Aorta (tissue), 5 donors: ENCODE results near the gene C5AR2. TPM values are rescaled to one million over a fixed set of nuclear protein-coding genes. Genes with fewer than 3 reads are reported as not detected.
A peak's percentile ranks its signal among the peaks of the same experiment; 100 is the strongest.

Source experiments
- ATAC-seq: fragments of 200-7000 bp; cut with Tn5 transposase; one replicate; pipeline ENCODE4 v1.9.1; 2022; ENCODE audit warnings: moderate library complexity; ENCODE audit not compliant: low FRiP score
- DNase-seq, 2 donors: peaks; one replicate each; pipeline ENCODE4 v3.0.0-alpha.2; 2020
- H3K27ac ChIP-seq, 2 donors: one replicate each; pipeline ENCODE4 v1.5.1; 2013; ENCODE audit warnings: low read length in 2 of 2, mild to moderate bottlenecking in 2 of 2, moderate library complexity in 2 of 2, control low read depth in 1 of 2, inconsistent platforms in 1 of 2, low read depth in 1 of 2
- H3K27me3 ChIP-seq, 2 donors: one replicate each; pipeline ENCODE4 v1.6.1; 2013; ENCODE audit warnings: control low read depth in 1 of 2, low read length in 1 of 2, mild to moderate bottlenecking in 1 of 2, moderate library complexity in 1 of 2; ENCODE audit not compliant: insufficient read depth in 2 of 2, control insufficient read depth in 1 of 2
- H3K36me3 ChIP-seq, 2 donors: one replicate each; pipeline ENCODE4 v1.6.1; 2013; ENCODE audit warnings: control low read depth in 1 of 2, low read length in 1 of 2, mild to moderate bottlenecking in 1 of 2; ENCODE audit not compliant: insufficient read depth in 2 of 2, control insufficient read depth in 1 of 2
- H3K4me1 ChIP-seq, 2 donors: one replicate each; pipeline ENCODE4 v1.6.1; 2013; ENCODE audit warnings: low read length in 2 of 2, control low read depth in 1 of 2, mild to moderate bottlenecking in 1 of 2, moderate library complexity in 1 of 2; ENCODE audit not compliant: insufficient read depth in 2 of 2, control insufficient read depth in 1 of 2
- H3K4me3 ChIP-seq, 2 donors: one replicate each; pipeline ENCODE4 v1.5.1; 2013; ENCODE audit warnings: low read length in 2 of 2, control low read depth in 1 of 2, mild to moderate bottlenecking in 1 of 2
- H3K9me3 ChIP-seq: one replicate; pipeline ENCODE4 v1.6.1; 2013; ENCODE audit warnings: mild to moderate bottlenecking, low read length; ENCODE audit not compliant: control insufficient read depth
- WGBS, 2 donors: extraction: QIAGEN DNeasy Blood & Tissue Kit; methylation state at CpG; one replicate each; pipeline ENCODE4 v1.1.7; 2013; 5-methylcytosine and 5-hydroxymethylcytosine counted together
- intact Hi-C, 2 donors: fragments of 100-400 bp; cut with DNase I; formaldehyde crosslinking; loops; one replicate each; pipeline versions ENCODE4 v1.14.2 to v1.15.0; 2022
- polyA plus RNA-seq, 2 donors: library from polyadenylated mRNA; stranded (reverse); fragments of 200-250 nt; gene quantifications; one replicate each; pipeline ENCODE4 v1.2.3, GENCODE V29; 2013
- total RNA-seq, 2 donors: library from RNA; stranded (reverse); fragmentation: NEBNext Ultra II Directional; extraction: Animal tissue kit (Norgen Biotek cat#: 25700); gene quantifications; one replicate each; pipeline ENCODE4 v1.2.1, GENCODE V29; 2021
- donor health status: healthy with polysubstance abuse.
- donor health status: Bipolar disorder and iron deficiency.
- donor health status: DM: no; HTN: no; CAD: no.
- donor health status: DM: no; HTN: no; CAD: no.
- donor health status: DM: yes; HTN: yes; CAD: no.

Gene C5AR2
- total and polyA plus RNA-seq, 4 donors = 0.20 to 13.6 (median 4.2) TPM

DNA sequence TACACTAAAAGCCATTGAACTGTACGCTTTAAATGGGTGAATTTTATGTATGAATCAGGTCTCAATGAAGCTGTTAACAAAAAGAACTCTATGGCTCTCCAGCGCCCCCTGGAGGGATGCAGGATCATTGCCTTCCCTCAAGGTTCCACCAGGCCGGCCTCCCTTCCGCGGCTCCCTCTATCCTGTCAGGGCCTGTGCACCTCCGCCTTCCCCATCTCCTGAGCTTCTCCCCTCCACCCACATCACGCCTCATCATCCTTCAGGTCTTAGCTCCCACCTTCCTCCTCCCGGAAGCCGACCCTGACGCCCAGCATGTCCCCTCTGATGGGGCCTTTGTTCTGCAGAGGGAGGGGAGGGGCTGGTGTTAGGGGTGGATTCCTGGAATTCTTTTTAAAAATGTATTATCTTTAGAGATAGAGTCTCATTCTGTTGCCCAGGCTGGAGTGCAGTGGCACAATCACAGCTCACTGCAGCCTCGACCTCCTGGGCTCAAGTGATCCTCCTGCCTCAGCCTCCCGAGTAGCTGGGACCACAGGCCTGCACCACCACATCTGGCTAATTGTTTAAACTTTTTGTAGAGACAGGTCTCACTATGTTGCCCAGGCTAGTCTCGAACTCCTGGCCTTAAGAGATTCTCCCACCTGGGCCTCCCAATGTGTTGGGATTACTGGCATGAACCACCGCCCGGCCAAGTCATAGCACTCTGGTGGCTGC, 59.7 kb downstream of the C5AR2 start:
- no peaks in the 10 kb centered on the region for H3K27me3 ChIP-seq
- peak; percentile 76 for ATAC-seq

More for the DNA sequence above, 59.7 kb downstream of the C5AR2 start:
- Histone ChIP-seq H3K36me3 (no peaks in the 10 kb centered on the region), H3K4me1 (no peaks in the 10 kb centered on the region), H3K27ac (no peak overlapping the region), H3K9me3 (no peaks in the 10 kb centered on the region), H3K4me3 (no peak overlapping the region)
- intact Hi-C loops = loop anchor here (2.0 to 5.0 kb wide), 2 partner anchors 94 to 95 kb away; no protein-coding TSS in a partner anchor
- DNase-seq = peak; percentile 87 to 95
- 38% methylated on average over 15 of the region's 15 CpGs for WGBS, 2 donors

Other genes with a start within 250 kb of the C5AR2 start
- gene ZC3H4, start 218.4 kb upstream of the C5AR2 start, total RNA-seq = 10 to 100 TPM; 33.9 to 34.6 TPM
- 10 to 100 TPM in 1 of 2 donors, 1 to 10 TPM in 1; 5.7 to 10.4 TPM for gene ZC3H4, start 218.4 kb upstream of the C5AR2 start, polyA plus RNA-seq
- 10 to 100 TPM; 44.5 to 64.9 TPM for gene SAE1, start 201.3 kb upstream of the C5AR2 start, total RNA-seq
- 10 to 100 TPM; 49.5 to 59.0 TPM for gene SAE1, start 201.3 kb upstream of the C5AR2 start, polyA plus RNA-seq
- 1 to 10 TPM; 8.0 to 8.6 TPM for gene BBC3, start 101.0 kb upstream of the C5AR2 start, total RNA-seq
- 1 to 10 TPM; 6.1 TPM for gene BBC3, start 101.0 kb upstream of the C5AR2 start, polyA plus RNA-seq
- gene CCDC9, start 75.7 kb upstream of the C5AR2 start, total RNA-seq = 10 to 100 TPM; 43.4 to 43.8 TPM
- 10 to 100 TPM; 20.7 to 35.8 TPM for gene CCDC9, start 75.7 kb upstream of the C5AR2 start, polyA plus RNA-seq
- 10 to 100 TPM; 26.2 to 48.0 TPM for gene INAFM1, start 57.3 kb upstream of the C5AR2 start, total RNA-seq
- 10 to 100 TPM in 1 of 2 donors, 1 to 10 TPM in 1; 5.4 to 81.7 TPM for gene INAFM1, start 57.3 kb upstream of the C5AR2 start, polyA plus RNA-seq
- gene C5AR1, start 22.3 kb upstream of the C5AR2 start, total RNA-seq = 10 to 100 TPM; 38.7 to 52.7 TPM
- gene C5AR1, start 22.3 kb upstream of the C5AR2 start, polyA plus RNA-seq = 10 to 100 TPM in 1 of 2 donors, 1 to 10 TPM in 1; 7.9 to 12.5 TPM
- gene DHX34, start 17.1 kb downstream of the C5AR2 start, total RNA-seq = 10 to 100 TPM in 1 of 2 donors, 1 to 10 TPM in 1; 8.9 to 14.6 TPM
- gene DHX34, start 17.1 kb downstream of the C5AR2 start, polyA plus RNA-seq = 10 to 100 TPM in 1 of 2 donors, 1 to 10 TPM in 1; 1.5 to 10.3 TPM
- gene MEIS3, start 87.4 kb downstream of the C5AR2 start, total RNA-seq = 10 to 100 TPM in 1 of 2 donors, 1 to 10 TPM in 1; 7.7 to 19.6 TPM
- 1 to 10 TPM in 1 of 2 donors, under 1 TPM in 1; 0.75 to 3.9 TPM for gene MEIS3, start 87.4 kb downstream of the C5AR2 start, polyA plus RNA-seq
- under 1 TPM; 0.23 to 0.72 TPM for gene SLC8A2, start 139.7 kb downstream of the C5AR2 start, total RNA-seq
- not detected for gene SLC8A2, start 139.7 kb downstream of the C5AR2 start, polyA plus RNA-seq
- gene KPTN, start 152.0 kb downstream of the C5AR2 start, total RNA-seq = 1 to 10 TPM; 3.0 to 4.3 TPM
- 10 to 100 TPM; 12.3 to 24.8 TPM for gene KPTN, start 152.0 kb downstream of the C5AR2 start, polyA plus RNA-seq
- gene NAPA, start 182.9 kb downstream of the C5AR2 start, total RNA-seq = 10 to 100 TPM; 63.5 to 79.8 TPM
- gene NAPA, start 182.9 kb downstream of the C5AR2 start, polyA plus RNA-seq = 10 to 100 TPM; 61.7 to 94.0 TPM
- gene ZNF541, start 241.0 kb downstream of the C5AR2 start, total RNA-seq = under 1 TPM; 0.13 to 0.30 TPM
- gene ZNF541, start 241.0 kb downstream of the C5AR2 start, polyA plus RNA-seq = under 1 TPM in 1 of 2 donors, not detected in 1; 0.38 TPM